HG03432 (cell line): ENCODE data around the gene RIPK3.
A peak's percentile ranks its signal among the peaks of the same experiment; 100 is the strongest.
"Not testable (repeated sequence)": the region's sequence is repeated elsewhere in the genome, so short reads cannot be mapped to it uniquely, and the experiment has no call there.

ENCODE experiments used
- ATAC-seq: cut with Tn5 transposase; IDR thresholded peaks from one replicate; pipeline ENCODE4 v1.9.1; 2021; ENCODE audit warnings: mild to moderate bottlenecking, moderate library complexity; ENCODE audit not compliant: unreplicated experiment

RIPK3 gene

GRCh38 chr14:24339284-24340151 lies at the start of gene RIPK3:
Gene RIPK3 (minus strand): TSS chr14:24339991. CDS start chr14:24339826, 165 bp downstream.
- ATAC-seq: peak; percentile 86

GRCh38 chr14:24389226-24389848 lies 49.5 kb upstream of the RIPK3 start:
- no peak for ATAC-seq

DNA sequence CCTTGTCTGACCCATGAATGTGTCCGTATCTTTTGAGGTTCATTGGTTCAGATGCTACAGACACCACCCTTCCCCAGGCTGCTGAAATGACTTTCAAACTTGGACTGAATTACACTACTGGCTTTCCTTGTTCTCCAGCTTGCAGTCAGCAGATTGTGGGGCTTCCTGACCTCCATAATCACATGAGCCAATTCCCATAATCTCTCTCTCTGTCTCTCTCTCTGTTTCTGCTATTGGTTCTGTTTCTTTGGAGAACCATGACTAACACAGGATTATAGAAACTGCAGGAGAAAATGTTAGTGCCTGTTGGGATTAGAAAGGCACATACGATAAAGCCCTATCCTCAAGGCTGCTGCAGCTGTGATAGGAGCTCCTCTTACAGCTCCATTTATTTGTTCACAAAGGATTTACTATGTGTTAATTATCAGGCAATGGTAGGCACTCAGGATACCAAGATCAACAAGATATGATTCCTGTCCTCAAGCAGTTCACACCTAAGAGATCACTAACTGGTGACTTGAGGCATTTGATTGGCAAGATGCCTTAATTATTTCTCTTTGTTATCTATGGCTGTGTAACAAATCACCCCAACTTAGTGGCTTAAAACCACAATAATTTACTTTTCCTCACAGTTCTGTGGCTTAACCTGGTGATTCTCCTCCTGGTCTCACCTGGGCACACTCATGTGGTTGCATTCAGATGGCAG lies 48.8 kb upstream of the RIPK3 start:
- no peak for ATAC-seq

DNA sequence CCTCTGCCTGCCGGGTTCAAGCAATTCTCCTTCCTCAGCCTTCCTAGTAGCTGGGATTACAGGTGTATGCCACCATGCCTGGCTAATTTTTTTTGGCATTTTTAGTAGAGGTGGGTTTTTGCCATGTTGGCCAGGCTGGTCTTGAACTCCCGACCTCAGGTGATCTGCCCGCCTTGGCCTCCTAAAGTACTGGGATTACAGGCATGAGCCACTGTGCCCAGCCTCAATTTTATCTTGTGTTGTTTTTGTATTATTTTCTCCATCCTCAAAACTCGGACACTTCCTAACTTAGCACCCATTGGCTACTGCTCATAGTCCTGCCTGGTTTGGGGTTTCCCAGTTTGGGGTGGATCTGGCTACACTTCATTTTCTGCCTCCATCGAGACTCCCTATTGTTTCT lies 47.8 kb upstream of the RIPK3 start:
- not testable (repeated sequence) for ATAC-seq

- no peak for ATAC-seq
Measured at GRCh38 chr14:24387009-24387345, 47.2 kb upstream of the RIPK3 start.

- ATAC-seq: no peak
Measured at GRCh38 chr14:24385524-24385923, 45.7 kb upstream of the RIPK3 start.

DNA sequence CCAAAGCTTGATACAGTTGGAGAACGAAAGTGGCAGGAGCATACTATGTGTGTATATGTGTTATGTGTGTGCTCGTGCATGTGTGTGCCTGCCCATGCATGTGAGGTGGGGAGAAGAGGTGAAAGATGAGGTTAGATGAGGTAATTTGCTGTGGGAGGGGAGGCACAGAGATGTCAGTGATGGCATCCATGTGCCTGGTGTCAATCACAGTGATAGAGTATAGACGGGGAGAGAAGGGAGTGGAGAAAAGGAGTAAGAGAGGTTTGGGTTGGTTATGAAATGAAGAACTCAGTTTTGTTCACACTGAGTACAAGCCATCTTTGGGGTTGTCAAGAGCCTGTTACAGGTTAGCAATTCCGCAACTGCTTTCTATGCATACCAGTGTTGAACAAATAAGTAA lies 44.4 kb upstream of the RIPK3 start:
- ATAC-seq: no peak

- no peak for ATAC-seq
Measured at GRCh38 chr14:24382064-24382371, 42.2 kb upstream of the RIPK3 start.

- peak; percentile 64 for ATAC-seq
Measured at GRCh38 chr14:24381363-24382063, 41.7 kb upstream of the RIPK3 start.

DNA sequence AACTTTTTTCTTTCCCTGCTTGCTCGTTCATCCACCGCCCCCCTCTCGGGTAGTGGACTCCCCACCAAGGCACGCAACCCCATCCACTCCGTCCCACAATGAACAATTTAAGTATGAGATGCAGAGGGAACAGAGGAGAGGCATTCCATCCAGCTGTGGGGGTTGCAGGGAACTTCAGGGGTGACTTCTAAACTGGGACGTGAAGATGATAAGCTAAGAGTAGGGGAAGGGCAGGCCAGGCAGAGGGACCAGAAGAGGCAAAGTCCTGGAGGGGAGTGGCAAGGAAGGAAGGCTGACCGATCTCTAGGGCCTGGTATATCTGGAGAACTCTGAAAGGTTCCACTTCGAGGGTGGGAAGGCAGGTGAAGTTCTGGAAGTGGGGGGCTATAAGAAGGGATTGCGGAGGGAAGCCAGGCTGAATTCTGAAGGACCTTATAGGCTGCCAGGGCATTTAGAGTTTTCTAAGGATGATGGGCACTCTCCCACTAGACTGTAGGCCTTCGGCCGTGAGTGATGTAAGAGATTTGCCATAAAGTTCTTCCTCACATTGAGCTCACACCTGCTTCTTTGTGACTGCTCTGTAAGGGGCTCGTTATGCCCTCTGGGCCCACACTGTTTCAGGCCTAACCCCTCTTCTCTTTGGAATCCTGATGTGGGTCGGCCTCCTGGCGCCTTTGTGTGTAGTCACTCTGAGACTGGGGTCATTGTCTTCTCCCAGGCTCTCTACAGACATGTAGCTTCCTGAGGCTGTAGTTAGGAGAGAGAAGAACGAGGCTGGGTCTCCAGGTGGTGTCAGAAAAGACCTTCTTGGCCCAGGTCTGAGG lies 40.3 kb upstream of the RIPK3 start:
- ATAC-seq: no peak

GRCh38 chr14:24378981-24379906 lies 39.5 kb upstream of the RIPK3 start:
- no peak for ATAC-seq

- ATAC-seq: no peak
Measured at GRCh38 chr14:24378327-24378726, 38.5 kb upstream of the RIPK3 start.

- ATAC-seq: no peak
Measured at GRCh38 chr14:24377657-24378056, 37.9 kb upstream of the RIPK3 start.

DNA sequence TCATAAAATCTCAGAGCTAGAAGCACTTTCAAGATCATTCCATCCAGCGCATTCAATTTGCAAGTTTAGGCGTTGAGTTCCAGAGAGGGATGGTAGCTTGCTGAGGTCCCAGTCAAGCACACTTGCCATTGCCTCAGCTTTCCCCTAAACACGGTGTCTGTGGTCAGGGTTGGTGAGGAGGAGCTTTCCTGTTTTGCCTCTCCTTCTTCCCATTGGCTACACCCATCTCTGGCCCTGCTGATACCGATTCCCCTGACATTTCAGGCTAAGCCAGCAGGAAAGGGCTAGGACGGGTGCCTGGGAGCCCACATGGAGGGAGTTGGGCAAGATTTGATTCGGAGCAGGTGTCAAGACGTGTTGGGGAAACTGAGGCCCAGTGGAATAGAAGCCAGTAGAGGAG lies 37.3 kb upstream of the RIPK3 start:
- ATAC-seq: no peak

GRCh38 chr14:24376448-24377070 lies 36.8 kb upstream of the RIPK3 start:
- ATAC-seq: no peak

DNA sequence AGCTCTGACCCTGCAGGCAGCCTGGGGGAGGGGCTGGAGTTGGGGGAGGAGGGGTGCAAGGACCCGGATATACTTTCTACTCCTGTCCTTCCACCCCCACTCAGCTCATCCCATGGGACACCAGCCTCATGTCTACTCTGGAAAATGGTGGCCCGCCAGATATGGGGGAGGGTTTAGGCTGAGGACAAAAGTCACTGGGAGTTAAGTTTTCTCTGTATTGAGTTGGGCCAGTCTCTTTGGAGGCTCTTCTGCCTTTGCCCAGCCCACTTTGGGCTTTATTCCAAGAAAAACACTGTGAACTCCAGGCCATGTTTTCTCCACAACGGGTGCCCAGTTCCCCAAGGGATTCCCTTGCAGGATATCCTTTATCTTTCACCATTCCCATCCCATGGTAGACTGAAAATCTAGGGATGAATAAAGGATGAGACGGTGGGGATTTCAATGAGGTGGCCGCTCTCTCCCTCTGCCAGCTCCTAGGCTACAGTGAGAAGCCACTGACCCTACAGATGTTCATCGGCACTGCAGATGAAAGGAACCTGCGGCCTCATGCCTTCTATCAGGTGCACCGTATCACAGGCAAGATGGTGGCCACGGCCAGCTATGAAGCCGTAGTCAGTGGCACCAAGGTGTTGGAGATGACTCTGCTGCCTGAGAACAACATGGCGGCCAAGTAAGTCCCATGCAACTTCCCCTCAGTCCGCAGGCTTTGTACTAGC lies 33.1 kb upstream of the RIPK3 start:
- ATAC-seq: no peak

DNA sequence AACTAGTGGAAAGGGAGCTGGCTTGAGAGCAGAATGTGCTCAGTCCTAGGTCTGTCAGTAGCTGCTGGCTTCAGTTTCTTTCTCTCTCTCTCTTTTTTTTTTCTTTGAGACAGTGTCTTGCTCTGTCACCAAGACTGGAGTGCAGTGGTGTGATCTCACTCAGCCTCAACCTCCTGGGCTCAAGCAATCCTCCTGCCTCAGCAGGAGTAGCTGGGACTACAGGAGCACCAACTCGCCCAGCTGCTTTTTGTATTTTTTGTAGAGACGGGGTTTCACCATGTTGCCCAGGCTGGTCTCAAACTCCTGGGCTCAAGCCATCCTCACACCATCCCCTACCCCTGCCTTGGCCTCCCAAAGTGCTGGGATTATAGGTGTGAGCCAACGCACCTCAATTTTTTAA lies 31.8 kb upstream of the RIPK3 start:
- not testable (repeated sequence) for ATAC-seq

- no peak for ATAC-seq
Measured at GRCh38 chr14:24370748-24371147, 31.0 kb upstream of the RIPK3 start.
